HG03025 (cell line): ENCODE measurements around the gene PLCD3.

Experiments
- ATAC-seq: cut with Tn5 transposase; IDR thresholded peaks from one replicate; pipeline ENCODE4 v1.9.1; 2021; ENCODE audit warnings: mild to moderate bottlenecking, moderate library complexity; ENCODE audit not compliant: unreplicated experiment, low FRiP score

Gene PLCD3

DNA sequence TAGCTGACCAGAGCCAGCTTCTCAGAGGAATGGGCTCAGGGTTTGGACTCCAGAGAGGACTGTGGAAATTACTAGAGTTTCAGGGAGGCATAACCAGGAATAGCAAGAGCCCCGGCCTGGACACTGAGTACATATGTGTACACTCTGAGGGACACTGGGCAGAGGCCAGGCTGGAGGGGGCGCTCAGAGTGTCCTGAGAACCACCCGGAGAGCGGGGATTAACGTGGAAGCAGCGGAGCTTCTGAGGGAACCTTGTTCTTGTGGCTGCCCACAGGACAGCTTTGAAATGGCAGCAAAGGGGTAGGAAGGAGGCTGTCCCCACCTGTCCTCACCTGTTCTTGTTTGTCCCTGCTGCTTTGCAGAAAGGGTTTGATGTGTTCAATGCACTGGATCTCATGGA, 27.8 kb downstream of the PLCD3 start:
- no peak for ATAC-seq

DNA sequence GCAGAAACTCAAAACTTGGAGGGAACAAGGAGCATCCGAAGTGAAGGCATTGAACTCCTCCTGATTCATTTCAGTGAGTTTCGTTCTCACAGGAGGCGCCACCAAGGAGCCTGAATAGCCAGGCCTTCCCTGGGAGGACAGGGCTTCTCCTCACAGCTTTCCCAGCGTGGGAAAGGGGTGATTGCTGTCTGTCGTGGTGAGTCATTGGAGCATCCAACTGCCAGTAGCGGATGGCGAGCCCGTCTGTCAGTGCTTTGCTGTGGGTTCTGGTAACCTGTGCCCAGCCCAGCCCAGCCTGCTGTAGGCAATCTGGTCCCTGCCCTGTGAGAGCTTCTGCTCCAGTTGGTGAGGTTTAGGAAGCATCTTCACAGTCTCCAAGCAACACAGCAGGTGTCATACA, 28.3 kb downstream of the PLCD3 start:
- no peak for ATAC-seq

DNA sequence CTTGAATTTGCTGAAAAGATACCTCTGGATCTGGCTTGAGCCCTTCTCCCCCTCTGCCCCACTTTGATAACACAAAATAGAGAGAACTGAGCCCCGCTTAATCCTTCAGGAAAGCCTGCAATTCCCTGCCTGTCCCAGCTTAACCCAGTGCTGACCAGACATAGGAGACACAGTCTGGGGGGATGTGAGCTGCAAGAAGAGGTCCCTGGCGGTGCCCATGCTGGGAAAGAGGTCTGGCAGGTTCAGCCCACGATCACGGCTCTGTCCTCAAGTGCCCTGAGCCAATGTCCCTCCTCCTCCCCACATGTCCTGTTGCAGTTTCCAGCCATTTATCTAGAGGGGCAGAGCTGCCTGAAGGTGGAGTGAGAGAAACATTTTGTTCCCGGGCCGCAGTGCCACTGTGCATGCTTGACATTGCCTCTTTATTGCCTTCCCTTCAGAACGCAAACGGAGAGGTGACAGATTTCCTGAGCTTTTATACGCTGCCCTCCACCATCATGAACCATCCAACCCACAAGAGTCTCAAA, 29.0 kb downstream of the PLCD3 start:
- ATAC-seq = no peak

DNA sequence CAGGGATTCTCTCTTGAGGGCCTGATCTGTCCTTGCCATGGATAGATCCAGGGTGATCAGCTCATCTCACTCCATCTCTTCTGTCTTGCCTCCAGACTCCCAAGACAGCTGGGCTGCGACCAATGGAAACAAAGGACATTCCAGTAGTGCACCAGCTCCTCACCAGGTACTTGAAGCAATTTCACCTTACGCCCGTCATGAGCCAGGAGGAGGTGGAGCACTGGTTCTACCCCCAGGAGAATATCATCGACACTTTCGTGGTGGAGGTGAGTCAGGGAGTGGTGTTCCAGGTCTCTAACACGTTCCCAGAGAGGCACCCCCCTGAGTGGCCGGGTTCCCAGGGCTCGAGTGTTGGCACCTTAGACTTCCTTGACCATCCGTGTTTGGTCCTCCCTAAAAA, 29.5 kb downstream of the PLCD3 start:
- ATAC-seq = no peak

DNA sequence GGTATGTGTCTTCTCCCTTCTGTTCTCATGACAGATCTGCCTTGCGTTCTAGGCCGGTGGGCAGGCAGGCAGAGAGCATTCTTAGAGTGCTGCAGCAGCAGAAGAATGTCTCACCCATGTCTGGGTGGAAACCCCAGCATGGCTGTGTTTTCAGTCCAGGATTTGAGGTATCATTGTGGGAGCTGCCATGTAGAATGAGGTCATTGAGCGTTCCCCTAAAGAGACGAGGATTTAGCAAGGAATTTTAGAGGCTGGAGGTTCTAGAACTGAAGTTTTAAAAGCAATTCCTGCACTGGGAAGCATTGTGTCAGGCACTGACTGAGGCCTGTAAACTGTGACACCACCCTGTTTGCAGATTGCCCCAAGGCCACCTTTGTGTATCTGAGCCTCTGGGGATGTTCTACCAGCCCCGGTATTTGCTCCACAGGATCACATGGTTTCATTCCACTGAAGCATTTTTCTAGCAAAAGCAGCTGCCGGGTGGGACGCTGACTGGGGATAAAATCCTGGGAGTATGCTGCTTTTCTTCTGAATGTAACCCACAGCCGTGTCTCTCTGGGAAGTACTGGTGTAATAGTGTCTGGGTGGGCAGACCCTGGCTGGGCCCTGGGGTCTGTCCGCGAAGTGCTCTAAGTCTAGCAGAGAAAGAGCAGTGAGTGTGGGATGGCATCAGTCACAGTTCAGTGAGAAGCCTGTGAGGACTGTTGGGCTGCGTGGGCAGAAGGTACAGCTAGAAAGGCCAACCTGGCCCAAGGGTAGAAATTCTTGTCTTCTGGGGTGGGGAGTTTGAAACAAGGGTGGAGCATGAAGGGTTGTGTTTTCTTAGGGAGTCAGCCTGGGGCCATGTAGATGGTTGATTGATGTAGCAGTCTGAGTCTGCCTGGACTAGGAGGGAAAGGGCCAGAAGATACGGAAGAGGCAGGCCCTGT, 30.2 kb downstream of the PLCD3 start:
- no peak for ATAC-seq

DNA sequence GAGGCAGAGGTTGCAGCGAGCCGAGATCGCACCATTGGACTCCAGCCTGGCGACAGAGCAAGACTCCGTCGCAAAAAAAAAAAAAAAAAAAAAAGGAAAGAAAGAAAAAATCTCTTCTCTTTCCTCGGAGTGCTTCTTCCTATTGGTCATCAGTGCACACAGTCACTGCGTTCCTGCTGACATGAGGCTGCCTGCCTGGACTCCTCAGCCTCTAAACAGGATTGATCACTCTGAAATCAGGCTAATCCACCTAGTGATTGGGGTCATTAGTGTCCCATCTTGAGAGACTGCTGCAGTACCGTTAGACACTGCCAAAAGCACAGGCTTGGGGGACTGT, 30.8 kb downstream of the PLCD3 start:
- ATAC-seq = no peak

DNA sequence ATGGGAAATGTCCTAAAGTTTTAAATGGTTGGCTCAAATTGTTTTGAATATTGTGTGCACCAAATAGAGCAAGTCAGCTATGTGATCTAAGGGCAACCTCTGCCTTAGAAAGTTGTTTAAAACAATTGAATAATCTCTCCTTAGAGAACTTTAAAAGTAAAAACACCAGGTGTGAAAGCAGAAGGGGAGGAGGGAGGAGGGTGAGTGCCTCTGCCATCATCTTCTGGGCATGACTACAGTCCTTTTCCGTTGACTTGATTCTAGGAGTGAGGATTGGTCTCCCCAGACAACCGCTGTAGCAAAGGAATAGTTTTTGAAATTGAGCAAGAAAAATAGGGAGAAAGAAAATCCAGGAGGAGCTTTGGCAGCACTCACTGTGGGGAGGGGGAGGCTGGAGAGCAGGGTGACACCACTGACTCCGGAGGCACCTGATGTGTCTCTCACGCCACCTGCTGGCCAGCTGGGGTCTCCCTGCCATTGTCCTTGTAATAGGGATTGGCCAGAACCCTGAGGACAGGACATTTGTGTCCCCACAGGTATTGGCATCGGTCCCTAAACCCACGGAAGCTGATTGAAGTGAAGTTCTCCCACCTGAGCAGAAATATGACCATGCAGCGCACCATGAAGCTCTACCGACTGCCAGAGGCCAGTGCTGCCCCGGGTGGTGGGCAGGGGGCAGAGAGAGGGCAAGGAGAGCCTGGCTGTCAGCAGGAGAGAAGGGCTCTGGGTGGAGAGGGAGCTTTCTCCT, 33.3 kb downstream of the PLCD3 start:
- ATAC-seq = no peak

DNA sequence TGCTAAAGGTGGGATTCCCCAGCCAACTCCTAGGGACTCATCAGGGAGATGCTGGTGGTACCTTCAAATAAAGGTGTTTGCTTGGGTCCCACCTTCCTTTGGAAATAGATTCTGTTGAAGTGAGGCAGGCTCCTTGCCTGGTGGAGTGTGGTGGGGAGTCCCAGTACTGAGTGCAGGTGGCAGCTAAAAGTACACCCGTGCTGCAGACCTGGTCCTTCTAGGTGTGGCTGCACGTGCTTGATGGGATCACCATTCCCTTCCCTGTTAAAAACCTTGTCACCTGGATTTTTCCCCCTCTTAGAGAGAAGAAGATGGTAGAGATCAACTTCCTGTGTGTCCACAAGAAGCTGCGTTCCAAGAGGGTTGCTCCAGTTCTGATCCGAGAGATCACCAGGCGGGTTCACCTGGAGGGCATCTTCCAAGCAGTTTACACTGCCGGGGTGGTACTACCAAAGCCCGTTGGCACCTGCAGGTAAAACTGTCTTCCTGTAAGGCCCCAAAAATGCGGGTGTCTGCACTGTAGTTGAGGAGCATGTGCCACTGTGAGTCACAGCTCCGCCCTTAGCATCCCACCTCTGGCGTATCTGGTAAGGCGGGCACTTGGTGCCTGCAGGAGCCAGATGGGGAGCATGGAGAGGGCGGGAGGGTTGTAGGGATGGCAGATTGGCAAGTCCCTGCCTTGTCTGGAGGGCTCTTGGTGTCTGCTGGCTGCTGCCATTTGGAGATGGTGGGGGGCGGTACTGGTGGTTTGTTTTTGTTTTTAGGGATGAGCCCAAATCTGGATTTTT, 34.0 kb downstream of the PLCD3 start:
- ATAC-seq = no peak

DNA sequence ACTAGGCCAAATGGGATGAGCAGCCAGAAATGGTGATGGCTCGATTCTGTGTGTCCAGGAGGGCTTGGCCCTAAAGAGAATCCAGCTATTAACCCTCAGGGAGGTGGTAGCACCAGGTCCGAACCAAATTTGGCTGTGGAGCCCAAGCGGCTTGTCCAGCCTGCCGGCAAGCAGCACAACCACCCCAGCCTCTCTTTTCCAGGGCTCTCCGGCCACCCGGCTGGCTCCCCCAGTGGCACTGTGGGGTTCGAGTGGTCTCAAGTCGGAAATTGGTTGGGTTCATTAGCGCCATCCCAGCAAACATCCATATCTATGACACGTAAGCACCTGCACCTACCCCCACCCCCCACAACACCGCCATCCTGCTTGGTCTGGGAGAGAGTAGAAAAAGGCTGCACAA, 35.4 kb downstream of the PLCD3 start:
- ATAC-seq = no peak

DNA sequence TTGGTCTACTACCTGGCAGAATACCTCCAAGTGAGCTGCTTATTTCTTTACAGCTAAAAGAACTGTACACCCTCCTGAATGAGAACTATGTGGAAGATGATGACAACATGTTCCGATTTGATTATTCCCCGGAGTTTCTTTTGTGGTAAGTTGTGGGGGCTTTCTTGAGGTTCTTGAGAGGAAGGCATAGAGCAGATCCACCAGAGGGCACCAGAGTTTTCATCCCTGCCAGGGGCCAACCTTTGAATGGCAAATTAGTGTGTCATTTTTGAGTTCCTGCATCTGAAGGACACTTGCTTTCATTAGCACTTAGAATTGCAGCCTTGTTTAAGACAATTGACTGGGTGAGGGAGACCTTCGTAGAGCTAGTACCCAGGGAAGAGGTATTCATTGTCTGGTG, 36.2 kb downstream of the PLCD3 start:
- no peak for ATAC-seq

DNA sequence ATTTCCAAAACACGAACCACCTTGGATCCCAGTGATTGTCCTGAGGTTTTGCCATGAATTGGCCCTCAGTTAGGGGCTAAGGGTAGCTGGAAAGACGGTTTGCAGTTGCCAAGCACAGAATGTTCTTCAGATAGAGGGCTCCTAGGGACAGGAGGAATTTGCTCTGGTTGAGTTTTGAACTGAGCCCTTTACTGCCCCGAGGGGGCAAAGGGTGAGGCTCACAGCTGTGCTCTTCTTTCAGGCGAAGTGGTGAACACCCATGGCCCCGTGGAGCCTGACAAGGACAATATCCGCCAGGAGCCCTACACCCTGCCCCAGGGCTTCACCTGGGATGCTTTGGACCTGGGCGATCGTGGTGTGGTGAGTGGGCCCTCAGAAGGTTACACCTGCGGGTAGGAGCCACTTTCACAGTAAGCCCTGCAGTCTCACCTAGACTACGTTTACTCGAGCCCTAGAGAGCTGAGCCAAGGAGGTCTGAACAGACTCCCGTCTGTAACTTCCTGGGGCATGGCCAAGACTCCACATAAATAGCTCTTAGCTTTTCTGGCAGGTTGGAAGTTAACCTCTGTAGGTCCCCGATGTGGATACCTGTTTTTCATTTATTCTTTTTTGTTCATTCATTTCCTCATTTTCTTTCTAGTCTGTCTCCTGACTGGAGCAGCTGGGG, 38.7 kb downstream of the PLCD3 start:
- no peak for ATAC-seq

DNA sequence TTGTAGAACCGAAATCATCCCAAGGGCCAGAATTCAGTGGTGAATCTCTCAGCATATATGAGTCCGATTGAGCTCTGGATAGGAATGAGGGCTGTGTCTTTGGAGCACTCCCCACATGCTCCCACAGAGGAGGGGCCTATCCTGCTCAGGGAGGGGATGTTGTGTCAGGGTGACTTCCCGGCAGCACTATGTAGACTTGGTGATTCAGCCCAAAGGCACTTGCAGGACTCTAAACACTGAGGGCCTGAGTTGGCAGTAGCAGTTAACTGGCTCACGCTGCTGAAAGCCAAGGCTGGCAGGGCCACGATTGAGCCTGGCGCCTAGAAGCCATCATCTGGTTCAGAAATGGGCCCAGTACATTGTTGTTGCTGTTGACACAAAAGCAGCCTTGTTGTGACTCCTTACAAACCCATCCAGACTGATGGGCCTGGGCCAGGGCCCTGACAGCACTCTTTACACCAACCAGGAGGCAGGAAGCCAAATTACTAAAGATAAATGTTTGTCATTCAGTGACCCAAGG, 39.3 kb downstream of the PLCD3 start:
- no peak for ATAC-seq

DNA sequence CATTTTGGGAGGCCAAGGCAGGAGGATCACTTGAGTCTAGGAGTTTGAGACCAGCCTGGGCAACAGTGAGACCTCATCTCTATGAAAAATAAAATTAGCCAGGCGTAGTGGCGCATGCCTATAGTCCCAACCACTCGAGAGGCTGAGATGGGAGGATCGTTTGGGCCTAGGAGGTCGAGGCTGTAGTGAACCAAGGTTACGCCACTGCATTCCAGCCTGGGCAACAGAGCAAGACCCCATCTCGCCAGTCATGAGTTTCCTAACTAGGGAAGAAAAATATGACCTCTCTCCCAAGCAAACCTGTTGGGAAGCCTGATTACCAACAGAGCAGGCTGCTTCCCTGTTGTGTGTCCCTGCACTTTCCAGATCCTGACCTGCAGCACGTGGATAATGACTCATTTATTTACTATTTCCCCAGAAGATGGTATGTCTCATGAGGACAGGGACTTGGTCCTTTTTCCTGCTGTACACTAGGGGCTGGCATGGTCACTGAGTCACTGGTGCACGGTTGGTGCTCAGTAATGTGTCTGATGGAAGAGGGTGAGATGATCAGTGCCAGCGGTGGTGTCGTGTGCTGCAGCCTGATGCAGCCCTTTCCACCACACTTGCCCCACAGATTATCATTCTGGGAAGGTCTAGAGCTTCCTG, 40.4 kb downstream of the PLCD3 start:
- no peak for ATAC-seq

DNA sequence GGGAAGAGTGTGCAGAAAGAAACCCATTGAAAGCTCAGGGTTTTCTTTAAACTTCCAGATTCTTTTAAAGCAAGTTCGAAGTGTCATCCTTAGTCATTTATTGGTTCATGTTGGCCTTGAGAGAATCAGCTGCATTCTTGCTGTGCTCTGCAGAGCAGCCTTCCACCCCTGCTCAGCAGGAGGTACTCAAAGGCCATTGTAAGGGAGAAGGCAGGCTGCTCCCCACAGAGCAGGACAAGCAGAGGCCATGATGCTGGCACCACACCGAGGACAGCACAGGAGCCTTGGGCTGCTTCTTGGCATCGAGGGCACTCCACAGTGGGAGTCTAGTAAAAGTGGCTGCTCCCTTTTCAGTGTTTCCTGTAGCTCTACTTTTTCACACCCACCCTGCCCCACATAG, 41.6 kb downstream of the PLCD3 start:
- ATAC-seq = no peak

DNA sequence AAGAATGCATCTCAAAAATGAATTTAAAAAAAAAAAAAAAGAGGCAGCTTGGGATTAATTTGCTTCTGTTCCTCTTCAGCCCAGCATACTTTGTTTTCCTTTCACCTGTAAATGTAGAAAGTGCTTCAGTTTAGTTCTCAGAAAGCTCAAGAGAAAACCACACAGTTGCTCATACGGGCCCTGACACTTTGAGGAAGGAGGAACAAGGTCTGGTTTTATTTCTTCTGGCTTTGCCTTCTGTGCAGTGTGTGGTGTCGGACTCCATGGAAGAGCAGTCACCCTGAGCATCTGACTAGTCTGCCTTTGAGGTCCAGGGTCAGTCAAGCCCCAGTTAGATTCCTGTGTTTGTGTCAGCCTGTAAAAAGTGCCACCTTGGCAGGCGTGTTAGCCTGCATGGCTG, 43.6 kb downstream of the PLCD3 start:
- ATAC-seq = no peak

DNA sequence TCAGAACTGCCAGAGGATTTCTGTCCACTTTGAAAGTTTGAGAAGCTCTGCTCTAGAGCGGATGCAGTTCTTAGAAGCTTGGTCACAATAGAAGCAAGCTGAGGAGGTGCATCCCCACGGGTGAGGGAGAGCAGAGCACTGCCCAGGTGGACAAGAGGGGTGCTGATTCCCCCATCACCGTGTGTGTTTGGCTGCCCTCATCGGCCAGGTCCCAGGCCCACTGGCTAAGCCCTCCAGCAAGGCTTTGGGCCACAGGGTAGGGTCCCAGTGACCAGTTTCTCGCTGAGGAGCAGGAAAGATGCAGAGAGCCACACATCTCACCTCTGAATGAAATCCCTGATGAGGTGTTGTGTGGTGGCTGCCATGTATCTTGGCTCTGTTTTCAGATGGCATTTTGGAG, 44.3 kb downstream of the PLCD3 start:
- no peak for ATAC-seq

DNA sequence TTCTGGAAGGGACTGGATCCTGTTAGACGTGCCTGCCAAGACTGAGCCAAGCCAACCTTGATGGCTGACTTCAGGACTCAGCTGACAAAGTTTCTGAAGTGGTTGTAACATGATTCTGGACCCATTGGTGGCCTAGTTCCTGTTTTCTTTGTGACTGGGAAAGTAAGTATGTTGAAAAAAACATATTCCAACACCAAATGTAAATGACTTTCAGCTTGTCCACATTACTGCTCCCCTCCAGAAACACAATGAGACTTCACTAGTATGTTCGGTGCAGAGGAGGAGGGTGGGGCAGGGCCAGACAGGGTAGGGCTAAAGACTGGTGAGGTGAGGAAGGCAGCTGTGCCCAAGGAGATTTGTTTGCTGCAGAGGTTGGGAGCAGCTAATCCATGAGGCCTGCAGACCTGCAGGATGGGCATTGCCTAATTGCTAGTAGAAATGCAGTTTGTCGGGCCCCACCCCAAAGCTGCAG, 44.8 kb downstream of the PLCD3 start:
- no peak for ATAC-seq

DNA sequence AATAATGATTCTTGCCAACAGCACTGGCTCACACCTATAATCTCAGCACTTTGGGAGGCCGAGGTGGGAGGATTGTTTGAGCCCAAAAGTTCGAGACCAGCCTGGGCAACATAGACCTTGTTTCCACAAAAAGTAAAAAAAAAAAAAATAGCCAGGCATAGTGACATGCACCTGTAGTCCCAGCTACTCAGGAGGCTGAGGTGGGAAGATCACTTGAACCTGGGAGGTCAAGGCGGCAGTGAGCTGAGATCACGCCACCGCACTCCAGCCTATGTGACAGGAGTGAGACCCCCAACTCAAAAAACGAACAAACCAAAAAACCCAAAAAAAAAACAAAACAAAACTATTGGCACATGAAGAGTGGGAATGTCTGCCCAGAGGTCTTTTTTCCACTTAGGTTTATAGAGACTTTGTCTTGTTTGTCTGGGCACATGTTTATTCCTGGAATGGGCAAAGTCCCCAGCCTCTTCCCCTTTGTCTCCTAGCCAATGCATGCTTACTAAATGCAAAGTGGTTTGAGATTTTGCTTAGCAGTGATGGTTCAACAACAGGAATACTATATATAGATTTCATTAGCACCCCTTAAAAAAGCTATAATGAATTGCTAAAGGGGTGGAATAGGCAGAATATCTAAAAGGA, 45.3 kb downstream of the PLCD3 start:
- ATAC-seq = no peak

DNA sequence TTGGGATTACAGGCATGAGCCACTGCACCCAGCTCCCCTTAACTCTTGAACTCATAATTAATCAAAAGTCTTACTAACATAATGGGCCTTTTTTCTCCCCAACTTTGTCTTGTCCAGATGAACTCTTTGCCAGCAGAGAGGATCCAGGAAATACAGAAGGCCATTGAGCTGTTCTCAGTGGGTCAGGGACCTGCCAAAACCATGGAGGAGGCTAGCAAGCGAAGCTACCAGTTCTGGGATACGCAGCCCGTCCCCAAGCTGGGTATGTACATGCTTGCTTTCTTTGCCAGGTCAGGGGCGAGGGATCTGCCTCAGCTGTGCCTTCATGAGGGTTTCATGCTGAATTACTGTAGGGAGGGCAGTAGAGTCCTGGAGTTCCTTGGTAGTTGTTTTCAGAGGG, 45.9 kb downstream of the PLCD3 start:
- ATAC-seq = no peak
